ENCODE data around the gene RNF181. TPM values are rescaled to one million over a fixed set of nuclear protein-coding genes. Genes with fewer than 3 reads are reported as not detected.

RNF181 gene
- polyA plus RNA-seq, 1 of the 3 experiments (the other 2 are of a cell fraction) = 312 TPM

GRCh38 chr2:85564144-85564563 lies 31.4 kb upstream of the RNF181 start (continued):
- TF ChIP-seq, protein P1, sequence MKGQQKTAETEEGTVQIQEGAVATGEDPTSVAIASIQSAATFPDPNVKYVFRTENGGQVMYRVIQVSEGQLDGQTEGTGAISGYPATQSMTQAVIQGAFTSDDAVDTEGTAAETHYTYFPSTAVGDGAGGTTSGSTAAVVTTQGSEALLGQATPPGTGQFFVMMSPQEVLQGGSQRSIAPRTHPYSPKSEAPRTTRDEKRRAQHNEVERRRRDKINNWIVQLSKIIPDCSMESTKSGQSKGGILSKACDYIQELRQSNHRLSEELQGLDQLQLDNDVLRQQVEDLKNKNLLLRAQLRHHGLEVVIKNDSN (IDR thresholded peaks at IDR 0.05; ENCODE audit: borderline replicate concordance, low read depth) = no peak
- TF ChIP-seq, protein P2, sequence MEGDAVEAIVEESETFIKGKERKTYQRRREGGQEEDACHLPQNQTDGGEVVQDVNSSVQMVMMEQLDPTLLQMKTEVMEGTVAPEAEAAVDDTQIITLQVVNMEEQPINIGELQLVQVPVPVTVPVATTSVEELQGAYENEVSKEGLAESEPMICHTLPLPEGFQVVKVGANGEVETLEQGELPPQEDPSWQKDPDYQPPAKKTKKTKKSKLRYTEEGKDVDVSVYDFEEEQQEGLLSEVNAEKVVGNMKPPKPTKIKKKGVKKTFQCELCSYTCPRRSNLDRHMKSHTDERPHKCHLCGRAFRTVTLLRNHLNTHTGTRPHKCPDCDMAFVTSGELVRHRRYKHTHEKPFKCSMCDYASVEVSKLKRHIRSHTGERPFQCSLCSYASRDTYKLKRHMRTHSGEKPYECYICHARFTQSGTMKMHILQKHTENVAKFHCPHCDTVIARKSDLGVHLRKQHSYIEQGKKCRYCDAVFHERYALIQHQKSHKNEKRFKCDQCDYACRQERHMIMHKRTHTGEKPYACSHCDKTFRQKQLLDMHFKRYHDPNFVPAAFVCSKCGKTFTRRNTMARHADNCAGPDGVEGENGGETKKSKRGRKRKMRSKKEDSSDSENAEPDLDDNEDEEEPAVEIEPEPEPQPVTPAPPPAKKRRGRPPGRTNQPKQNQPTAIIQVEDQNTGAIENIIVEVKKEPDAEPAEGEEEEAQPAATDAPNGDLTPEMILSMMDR (IDR thresholded peaks at IDR 0.05) = no peak
- no peak for TF ChIP-seq USF2 (IDR thresholded peaks at IDR 0.05; ENCODE audit: borderline replicate concordance, low read depth, low read length)
- TF ChIP-seq FOXM1 (IDR thresholded peaks at IDR 0.05; ENCODE audit: low read depth) = no peak
- TF ChIP-seq EP300 (IDR thresholded peaks at IDR 0.05; ENCODE audit: borderline replicate concordance in 1 of 2, low read depth in 1 of 2, low read length in 1 of 2) = no peak
- TF ChIP-seq FOSL2 (IDR thresholded peaks at IDR 0.05; ENCODE audit: borderline replicate concordance, low read depth) = no peak

- DNase-seq = no peak
- Histone ChIP-seq H3F3A (replicated peaks; ENCODE audit: insufficient read depth) (peaks cover 4% of the 10 kb centered on the region), H3K27me3 (ENCODE audit: insufficient read depth) (peaks cover 11% of the 10 kb centered on the region; the same call in 1 of the 2 replicates), H3K9me3 (no peaks in the 10 kb centered on the region), H3K4me1 (ENCODE audit: control insufficient read depth in 1 of 2, insufficient read depth in 2 of 2, low read depth in 1 of 2, low read length in 1 of 2) (no peaks in the 10 kb centered on the region), H3K4me2 (no peak overlapping the region), H3K27ac (ENCODE audit: low read depth in 2 of 2, low read length in 1 of 2) (no peak overlapping the region), H3K36me3 (replicated peaks in 1 of 2; ENCODE audit: control insufficient read depth in 1 of 2, insufficient read depth in 2 of 2, low read length in 1 of 2) (no peaks in the 10 kb centered on the region), H4K20me1 (ENCODE audit: insufficient read depth) (no peaks in the 10 kb centered on the region), H3K4me3 (ENCODE audit: low read depth in 2 of 2, low read length in 1 of 2) (no peak overlapping the region), H3K9ac (no peak overlapping the region), H3K9me2 (no peaks in the 10 kb centered on the region), H2AFZ (ENCODE audit: low read depth) (no peak overlapping the region), H3K79me2 (ENCODE audit: insufficient read depth) (no peaks in the 10 kb centered on the region; the same call in 1 of the 2 replicates)
- WGBS (ENCODE audit: low lambda C conversion rate) = 51% methylated on average over 4 of the region's 4 CpGs
- CTCF ChIA-PET = interaction anchor here (1.0 kb wide), 1 partner anchor 14 kb away, joined by 3 read pairs; no protein-coding TSS in a partner anchor
- POLR2A ChIA-PET = no interaction called here
- TF ChIP-seq CHD2 (IDR thresholded peaks at IDR 0.05; ENCODE audit: low read length, partially characterized antibody) = no peak
- TF ChIP-seq, protein P3, sequence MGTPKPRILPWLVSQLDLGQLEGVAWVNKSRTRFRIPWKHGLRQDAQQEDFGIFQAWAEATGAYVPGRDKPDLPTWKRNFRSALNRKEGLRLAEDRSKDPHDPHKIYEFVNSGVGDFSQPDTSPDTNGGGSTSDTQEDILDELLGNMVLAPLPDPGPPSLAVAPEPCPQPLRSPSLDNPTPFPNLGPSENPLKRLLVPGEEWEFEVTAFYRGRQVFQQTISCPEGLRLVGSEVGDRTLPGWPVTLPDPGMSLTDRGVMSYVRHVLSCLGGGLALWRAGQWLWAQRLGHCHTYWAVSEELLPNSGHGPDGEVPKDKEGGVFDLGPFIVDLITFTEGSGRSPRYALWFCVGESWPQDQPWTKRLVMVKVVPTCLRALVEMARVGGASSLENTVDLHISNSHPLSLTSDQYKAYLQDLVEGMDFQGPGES (IDR thresholded peaks at IDR 0.05; ENCODE audit: low read depth, low read length) = no peak
- no peak for TF ChIP-seq PBX3 (IDR thresholded peaks at IDR 0.05)
- no peak for TF ChIP-seq USF2 (IDR thresholded peaks at IDR 0.05; ENCODE audit: borderline replicate concordance, low read depth, low read length)
- no peak for TF ChIP-seq FOSL2 (IDR thresholded peaks at IDR 0.05; ENCODE audit: borderline replicate concordance, low read depth)
- TF ChIP-seq NRF1 (IDR thresholded peaks at IDR 0.05; ENCODE audit: low read depth, low read length) = no peak
- no peak for TF ChIP-seq SMC3 (IDR thresholded peaks at IDR 0.05; ENCODE audit: low read depth, low read length)
- no peak for TF ChIP-seq REST (IDR thresholded peaks at IDR 0.05; ENCODE audit: low read depth, low read length)
- TF ChIP-seq RAD21 (IDR thresholded peaks at IDR 0.05; ENCODE audit: low read length) = no peak
- TF ChIP-seq, protein P2 (IDR thresholded peaks at IDR 0.05) = no peak
- TF ChIP-seq RFX5 (IDR thresholded peaks at IDR 0.05; ENCODE audit: low read length) = no peak
- no peak for TF ChIP-seq NFIC (IDR thresholded peaks at IDR 0.05; ENCODE audit: borderline replicate concordance)
- TF ChIP-seq, protein P1 (IDR thresholded peaks at IDR 0.05; ENCODE audit: borderline replicate concordance, low read depth) = no peak
Observed at GRCh38 chr2:85566265-85566664, 29.3 kb upstream of the RNF181 start.
